Neural progenitor cell (in vitro differentiated cells): Measurements from ENCODE around the gene CCDC171. TPM values are rescaled to one million over a fixed set of nuclear protein-coding genes. Genes with fewer than 3 reads are reported as not detected.

Source experiments
- DNase-seq: peaks from one replicate; pipeline ENCODE4 v3.0.0-alpha.2; 2016; ENCODE audit warnings: low spot score
- H2AFZ ChIP-seq: fragments of 200-600 bp; sonication (generic); replicated peaks from 2 replicates; pipeline ENCODE4 v1.6.1; 2016; ENCODE audit warnings: antibody characterized with exemption
- H3F3A ChIP-seq: fragments of 200-600 bp; sonication (generic); 2 replicates; pipeline ENCODE4 v1.6.1; 2016; ENCODE audit warnings: antibody characterized with exemption, low read depth
- H3K27ac ChIP-seq: fragments of 200-600 bp; sonication (generic); 2 replicates; pipeline ENCODE4 v1.5.1; 2016; ENCODE audit warnings: mild to moderate bottlenecking
- H3K27me3 ChIP-seq: fragments of 200-600 bp; sonication (generic); 2 replicates; pipeline ENCODE4 v1.6.1; 2016; ENCODE audit warnings: mild to moderate bottlenecking, moderate library complexity
- H3K36me3 ChIP-seq: fragments of 200-600 bp; sonication (generic); 2 replicates; pipeline ENCODE4 v1.5.1; 2016
- H3K4me1 ChIP-seq: fragments of 200-600 bp; sonication (generic); 2 replicates; pipeline ENCODE4 v1.6.1; 2016; ENCODE audit warnings: mixed run types
- H3K4me2 ChIP-seq: fragments of 200-600 bp; sonication (generic); 2 replicates; pipeline ENCODE4 v1.6.1; 2016
- H3K4me3 ChIP-seq: fragments of 200-600 bp; sonication (generic); 2 replicates; pipeline ENCODE4 v1.5.1; 2016
- H3K79me2 ChIP-seq: fragments of 200-600 bp; sonication (generic); 2 replicates; pipeline ENCODE4 v1.6.1; 2016; ENCODE audit warnings: low read depth
- H3K9ac ChIP-seq: fragments of 200-600 bp; sonication (generic); 2 replicates; pipeline ENCODE4 v1.6.1; 2016
- H3K9me3 ChIP-seq: fragments of 200-600 bp; sonication (generic); 2 replicates; pipeline ENCODE4 v1.5.1; 2016; ENCODE audit warnings: low read depth
- H4K20me1 ChIP-seq: fragments of 200-600 bp; sonication (generic); 2 replicates; pipeline ENCODE4 v1.6.1; 2016; ENCODE audit warnings: low read depth
- H3K27ac Mint-ChIP-seq: 3 replicates; pipeline ENCODE4 v1.8.0; 2021; ENCODE audit warnings: mixed read lengths
- H3K27me3 Mint-ChIP-seq: 2 replicates; pipeline ENCODE4 v1.8.0; 2022; ENCODE audit warnings: low read depth, mild to moderate bottlenecking, inconsistent platforms, moderate library complexity, mixed read lengths; ENCODE audit not compliant: insufficient read depth
- H3K36me3 Mint-ChIP-seq: 3 replicates; pipeline ENCODE4 v1.8.0; 2021; ENCODE audit warnings: mixed read lengths
- H3K4me1 Mint-ChIP-seq: 3 replicates; pipeline ENCODE4 v1.8.0; 2021; ENCODE audit warnings: mixed read lengths
- H3K4me3 Mint-ChIP-seq: 3 replicates; pipeline ENCODE4 v1.8.0; 2021; ENCODE audit warnings: mild to moderate bottlenecking, moderate library complexity, mixed read lengths
- H3K9me3 Mint-ChIP-seq: 3 replicates; pipeline ENCODE4 v1.8.0; 2020; ENCODE audit warnings: mixed read lengths
- EZH2 ChIP-seq: fragments of 200-600 bp; sonication (generic); IDR thresholded peaks from 2 replicates; pipeline ENCODE4 v1.6.1; 2017; ENCODE audit warnings: antibody characterized with exemption, mild to moderate bottlenecking, moderate library complexity
- EZH2phosphoT487 ChIP-seq: fragments of 200-600 bp; sonication (generic); IDR thresholded peaks from 2 replicates; pipeline ENCODE4 v1.6.1; 2017; ENCODE audit warnings: antibody characterized with exemption
- total RNA-seq: library from RNA; depleted of rRNA; stranded (reverse); fragments of >200 nt; gene quantifications from 2 replicates; pipeline ENCODE4 v1.2.3, GENCODE V29; 2015; ENCODE audit warnings: low replicate concordance
- TF ChIP-seq, protein P1 (sequence below): fragments of 200-600 bp; sonication (generic); IDR thresholded peaks from 2 replicates; pipeline ENCODE4 v1.5.1; 2017; ENCODE audit warnings: antibody characterized with exemption, mild to moderate bottlenecking

CCDC171 gene
- total RNA-seq, 1 donor from 2014 or later = 9.3 TPM

DNA sequence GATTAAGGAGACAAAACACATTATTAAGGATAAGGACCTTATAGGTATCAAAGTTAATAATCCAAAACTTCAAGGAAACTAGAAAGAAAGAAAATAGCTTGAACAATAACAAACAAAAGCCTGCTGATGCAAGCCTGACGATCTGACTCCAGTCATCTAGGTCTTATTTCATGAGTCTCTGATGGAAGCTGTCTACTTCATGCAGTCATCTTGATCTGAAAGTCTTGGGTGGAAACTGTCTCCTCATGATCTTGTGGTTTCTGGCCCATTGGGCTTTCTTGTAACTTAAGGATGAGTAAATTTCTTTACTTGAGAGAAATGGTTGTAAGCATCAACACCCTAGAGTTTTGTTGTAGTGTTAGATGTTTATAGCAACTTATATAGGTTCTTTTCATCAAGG is 21.5 kb upstream of the CCDC171 start:
- peaks cover 3% of the 10 kb centered on the region for H3K27me3 Mint-ChIP-seq
- Histone ChIP-seq H3F3A (peaks cover 4% of the 10 kb centered on the region), H3K27me3 (no peaks in the 10 kb centered on the region), H2AFZ (peak overlapping the region; percentile 50), H4K20me1 (no peaks in the 10 kb centered on the region), H3K4me3 (no peak overlapping the region), H3K9me3 (no peaks in the 10 kb centered on the region), H3K9ac (no peak overlapping the region), H3K79me2 (no peaks in the 10 kb centered on the region), H3K36me3 (no peaks in the 10 kb centered on the region), H3K4me2 (no peak overlapping the region), H3K4me1 (no peaks in the 10 kb centered on the region), H3K27ac (no peak overlapping the region)
- H3K4me1 Mint-ChIP-seq = no peaks in the 10 kb centered on the region
- DNase-seq = no peak
- H3K36me3 Mint-ChIP-seq = no peaks in the 10 kb centered on the region
- H3K27ac Mint-ChIP-seq = no peak overlapping the region
- H3K4me3 Mint-ChIP-seq = no peak overlapping the region
- TF ChIP-seq EZH2 = no peak
- TF ChIP-seq, protein P1, sequence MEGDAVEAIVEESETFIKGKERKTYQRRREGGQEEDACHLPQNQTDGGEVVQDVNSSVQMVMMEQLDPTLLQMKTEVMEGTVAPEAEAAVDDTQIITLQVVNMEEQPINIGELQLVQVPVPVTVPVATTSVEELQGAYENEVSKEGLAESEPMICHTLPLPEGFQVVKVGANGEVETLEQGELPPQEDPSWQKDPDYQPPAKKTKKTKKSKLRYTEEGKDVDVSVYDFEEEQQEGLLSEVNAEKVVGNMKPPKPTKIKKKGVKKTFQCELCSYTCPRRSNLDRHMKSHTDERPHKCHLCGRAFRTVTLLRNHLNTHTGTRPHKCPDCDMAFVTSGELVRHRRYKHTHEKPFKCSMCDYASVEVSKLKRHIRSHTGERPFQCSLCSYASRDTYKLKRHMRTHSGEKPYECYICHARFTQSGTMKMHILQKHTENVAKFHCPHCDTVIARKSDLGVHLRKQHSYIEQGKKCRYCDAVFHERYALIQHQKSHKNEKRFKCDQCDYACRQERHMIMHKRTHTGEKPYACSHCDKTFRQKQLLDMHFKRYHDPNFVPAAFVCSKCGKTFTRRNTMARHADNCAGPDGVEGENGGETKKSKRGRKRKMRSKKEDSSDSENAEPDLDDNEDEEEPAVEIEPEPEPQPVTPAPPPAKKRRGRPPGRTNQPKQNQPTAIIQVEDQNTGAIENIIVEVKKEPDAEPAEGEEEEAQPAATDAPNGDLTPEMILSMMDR = no peak
- no peak for TF ChIP-seq EZH2phosphoT487
- peaks cover 4% of the 10 kb centered on the region for H3K9me3 Mint-ChIP-seq

DNA sequence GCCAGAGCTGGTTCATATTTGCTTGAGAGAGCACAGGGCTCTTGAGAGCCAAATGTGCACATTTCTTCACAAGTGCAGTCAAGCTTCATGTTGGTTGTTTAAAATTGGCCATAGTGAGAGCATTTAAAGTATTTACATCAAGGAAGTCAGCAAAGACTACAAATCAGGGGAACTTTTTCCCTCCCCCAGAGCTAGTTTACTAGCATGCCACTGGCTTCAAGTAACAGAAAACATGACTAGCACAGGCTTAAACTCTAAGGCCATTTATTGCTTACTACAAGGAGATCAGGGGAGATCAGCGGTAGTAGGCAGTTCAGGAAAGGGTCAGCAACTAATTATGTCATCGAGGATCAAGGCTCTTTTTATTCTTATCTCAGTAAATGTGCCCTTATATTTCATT is 11.0 kb upstream of the CCDC171 start:
- Histone ChIP-seq H4K20me1 (no peaks in the 10 kb centered on the region), H3K9me3 (no peaks in the 10 kb centered on the region), H2AFZ (peak overlapping the region; percentile 15), H3K4me2 (no peak overlapping the region), H3F3A (peaks cover 4% of the 10 kb centered on the region), H3K36me3 (no peaks in the 10 kb centered on the region), H3K27ac (no peak overlapping the region), H3K9ac (no peak overlapping the region), H3K27me3 (no peaks in the 10 kb centered on the region), H3K4me1 (no peaks in the 10 kb centered on the region), H3K4me3 (no peak overlapping the region), H3K79me2 (no peaks in the 10 kb centered on the region)
- DNase-seq = no peak
- no peak overlapping the region for H3K4me3 Mint-ChIP-seq
- no peak overlapping the region for H3K27ac Mint-ChIP-seq
- no peaks in the 10 kb centered on the region for H3K4me1 Mint-ChIP-seq
- peaks cover 4% of the 10 kb centered on the region for H3K27me3 Mint-ChIP-seq
- no peaks in the 10 kb centered on the region for H3K36me3 Mint-ChIP-seq
- peaks cover 8% of the 10 kb centered on the region for H3K9me3 Mint-ChIP-seq
- TF ChIP-seq EZH2phosphoT487 (no peak), EZH2 (no peak)
- TF ChIP-seq, protein P1 = no peak

DNA sequence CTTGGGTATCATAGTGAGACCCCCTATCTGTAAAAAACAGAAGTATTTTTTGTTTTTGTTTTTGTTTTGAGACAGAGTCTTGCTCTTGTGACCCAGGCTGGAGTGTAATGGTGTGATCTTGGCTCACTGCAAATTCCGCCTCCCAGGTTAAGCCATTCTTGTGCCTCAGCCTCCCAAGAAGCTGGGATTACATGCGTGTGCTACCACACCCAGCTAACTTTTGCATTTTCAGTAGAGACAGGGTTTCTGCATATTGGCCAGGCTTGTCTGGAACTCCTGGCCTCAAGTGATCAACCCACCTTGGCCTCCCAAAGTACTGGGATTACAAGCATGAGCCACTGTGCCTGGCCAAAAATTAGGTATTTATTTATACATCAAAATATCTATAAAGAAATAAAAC is 10.2 kb upstream of the CCDC171 start:
- Histone ChIP-seq H3K79me2 (no peaks in the 10 kb centered on the region), H3K36me3 (no peaks in the 10 kb centered on the region), H4K20me1 (no peaks in the 10 kb centered on the region), H3K4me1 (no peaks in the 10 kb centered on the region), H2AFZ (no peak overlapping the region), H3K4me3 (no peak overlapping the region), H3K4me2 (no peak overlapping the region), H3K9ac (no peak overlapping the region), H3K27me3 (no peaks in the 10 kb centered on the region), H3F3A (peaks cover 1% of the 10 kb centered on the region), H3K27ac (no peak overlapping the region), H3K9me3 (no peaks in the 10 kb centered on the region)
- Mint-ChIP-seq H3K36me3 (no peaks in the 10 kb centered on the region), H3K27ac (no peak overlapping the region), H3K4me3 (no peak overlapping the region), H3K9me3 (peaks cover 8% of the 10 kb centered on the region), H3K27me3 (peaks cover 4% of the 10 kb centered on the region), H3K4me1 (no peaks in the 10 kb centered on the region)
- no peak for DNase-seq
- TF ChIP-seq EZH2 (no peak), EZH2phosphoT487 (no peak)
- TF ChIP-seq, protein P1 = no peak
